ENCODE measurements around the gene IQSEC1. TPM values are rescaled to one million over a fixed set of nuclear protein-coding genes. Genes with fewer than 3 reads are reported as not detected.

Gene IQSEC1
- total RNA-seq, 2 experiments from 2014 or later, result 38.6 to 39.3 TPM

- Mint-ChIP-seq H3K27ac (no peak overlapping the region), H3K4me1 (ENCODE audit: low read depth) (peaks cover under 1% of the 10 kb centered on the region), H3K36me3 (ENCODE audit: low read depth) (no peaks in the 10 kb centered on the region), H3K4me3 (no peak overlapping the region), H3K9me3 (no peaks in the 10 kb centered on the region), H3K27me3 (ENCODE audit: low read depth) (no peaks in the 10 kb centered on the region)
- CTCF ChIA-PET, result interaction anchor here (0.9 kb wide), 1 partner anchor 14 kb away, joined by 7 read pairs; no protein-coding TSS in a partner anchor
- intact Hi-C loops (cut with micrococcal nuclease), result no loop called here
- no peak for DNase-seq
Measured at GRCh38 chr3:13105181-13105895, 32.1 kb upstream of the IQSEC1 start.

GRCh38 chr3:13104511-13104910 is 31.3 kb upstream of the IQSEC1 start:
- Mint-ChIP-seq H3K27me3 (ENCODE audit: low read depth) (no peaks in the 10 kb centered on the region), H3K9me3 (no peaks in the 10 kb centered on the region), H3K4me3 (no peak overlapping the region), H3K36me3 (ENCODE audit: low read depth) (no peaks in the 10 kb centered on the region), H3K4me1 (ENCODE audit: low read depth) (no peaks in the 10 kb centered on the region), H3K27ac (no peak overlapping the region)
- intact Hi-C loops (cut with micrococcal nuclease), result no loop called here
- CTCF ChIA-PET, result interaction anchor here (4.5 kb wide), 1 partner anchor 12 kb away, joined by 19 read pairs; no protein-coding TSS in a partner anchor
- no peak for DNase-seq

- Mint-ChIP-seq H3K4me1 (ENCODE audit: low read depth) (no peaks in the 10 kb centered on the region), H3K27me3 (ENCODE audit: low read depth) (no peaks in the 10 kb centered on the region), H3K9me3 (no peaks in the 10 kb centered on the region), H3K4me3 (no peak overlapping the region), H3K36me3 (ENCODE audit: low read depth) (no peaks in the 10 kb centered on the region), H3K27ac (no peak overlapping the region)
- no peak for DNase-seq
- intact Hi-C loops (cut with micrococcal nuclease), result no loop called here
- CTCF ChIA-PET, result interaction anchor here (4.5 kb wide), 1 partner anchor 11 kb away, joined by 19 read pairs; no protein-coding TSS in a partner anchor
Measured at GRCh38 chr3:13103416-13104058, 30.3 kb upstream of the IQSEC1 start.

- Mint-ChIP-seq H3K27ac (no peak overlapping the region), H3K4me1 (ENCODE audit: low read depth) (no peaks in the 10 kb centered on the region), H3K4me3 (no peak overlapping the region), H3K27me3 (ENCODE audit: low read depth) (no peaks in the 10 kb centered on the region), H3K36me3 (ENCODE audit: low read depth) (no peaks in the 10 kb centered on the region), H3K9me3 (no peaks in the 10 kb centered on the region)
- DNase-seq, result no peak
- intact Hi-C loops (cut with micrococcal nuclease), result no loop called here
- CTCF ChIA-PET, result interaction anchor here (0.6 to 4.5 kb wide), 2 partner anchors 10 to 1272 kb away, joined by 3 to 19 read pairs; no protein-coding TSS in a partner anchor
Measured at GRCh38 chr3:13102386-13103345, 29.4 kb upstream of the IQSEC1 start.

GRCh38 chr3:13099707-13100106 is 26.5 kb upstream of the IQSEC1 start:
- Mint-ChIP-seq H3K4me1 (ENCODE audit: low read depth) (no peaks in the 10 kb centered on the region), H3K36me3 (ENCODE audit: low read depth) (no peaks in the 10 kb centered on the region), H3K9me3 (no peaks in the 10 kb centered on the region), H3K27me3 (ENCODE audit: low read depth) (no peaks in the 10 kb centered on the region), H3K4me3 (no peak overlapping the region), H3K27ac (no peak overlapping the region)
- intact Hi-C loops (cut with micrococcal nuclease), result no loop called here
- no peak for DNase-seq
- CTCF ChIA-PET, result interaction anchor here (1.2 to 4.5 kb wide), 2 partner anchors 7 to 20 kb away, joined by 3 to 19 read pairs; no protein-coding TSS in a partner anchor

- Mint-ChIP-seq H3K36me3 (ENCODE audit: low read depth) (no peaks in the 10 kb centered on the region), H3K4me1 (ENCODE audit: low read depth) (no peaks in the 10 kb centered on the region), H3K27me3 (ENCODE audit: low read depth) (no peaks in the 10 kb centered on the region), H3K4me3 (no peak overlapping the region), H3K27ac (no peak overlapping the region), H3K9me3 (no peaks in the 10 kb centered on the region)
- intact Hi-C loops (cut with micrococcal nuclease), result no loop called here
- no peak for DNase-seq
- CTCF ChIA-PET, result interaction anchor here (1.0 to 1.2 kb wide), 2 partner anchors 21 to 550 kb away, joined by 3 read pairs; no protein-coding TSS in a partner anchor
Measured at GRCh38 chr3:13098192-13098988, 25.2 kb upstream of the IQSEC1 start.

GRCh38 chr3:13096356-13096755 is 23.1 kb upstream of the IQSEC1 start:
- CTCF ChIA-PET, result interaction anchor here (1.3 kb wide), 1 partner anchor 356 kb away, joined by 3 read pairs; no protein-coding TSS in a partner anchor
- Mint-ChIP-seq H3K4me1 (ENCODE audit: low read depth) (peaks cover 5% of the 10 kb centered on the region), H3K27me3 (ENCODE audit: low read depth) (no peaks in the 10 kb centered on the region), H3K27ac (no peak overlapping the region), H3K9me3 (no peaks in the 10 kb centered on the region), H3K4me3 (no peak overlapping the region), H3K36me3 (ENCODE audit: low read depth) (no peaks in the 10 kb centered on the region)
- intact Hi-C loops (cut with micrococcal nuclease), result no loop called here
- DNase-seq, result no peak

GRCh38 chr3:13095408-13095937 is 22.2 kb upstream of the IQSEC1 start:
- H3K36me3 Mint-ChIP-seq (ENCODE audit: low read depth), result no peaks in the 10 kb centered on the region
- intact Hi-C loops (cut with micrococcal nuclease), result no loop called here
- H3K4me1 Mint-ChIP-seq (ENCODE audit: low read depth), result peaks cover 5% of the 10 kb centered on the region
- DNase-seq, result no peak
- no peaks in the 10 kb centered on the region for H3K9me3 Mint-ChIP-seq
- no peak overlapping the region for H3K4me3 Mint-ChIP-seq
- CTCF ChIA-PET, result interaction anchor here (0.6 to 1.3 kb wide), 2 partner anchors 30 to 357 kb away, joined by 3 read pairs; no protein-coding TSS in a partner anchor
- no peak overlapping the region for H3K27ac Mint-ChIP-seq
- H3K27me3 Mint-ChIP-seq (ENCODE audit: low read depth), result no peaks in the 10 kb centered on the region

- DNase-seq, result no peak
- no peak overlapping the region for H3K4me3 Mint-ChIP-seq
- H3K27me3 Mint-ChIP-seq (ENCODE audit: low read depth), result no peaks in the 10 kb centered on the region
- CTCF ChIA-PET, result interaction anchor here (1.3 to 4.0 kb wide), 4 partner anchors 11 to 373 kb away, joined by 3 to 44 read pairs (median 14); no protein-coding TSS in a partner anchor
- intact Hi-C loops (cut with micrococcal nuclease), result loop anchor here (5.0 kb wide), 2 partner anchors 104 to 209 kb away; no protein-coding TSS in a partner anchor
- no peak overlapping the region for H3K27ac Mint-ChIP-seq
- H3K36me3 Mint-ChIP-seq (ENCODE audit: low read depth), result no peaks in the 10 kb centered on the region
- no peaks in the 10 kb centered on the region for H3K9me3 Mint-ChIP-seq
- H3K4me1 Mint-ChIP-seq (ENCODE audit: low read depth), result peaks cover 5% of the 10 kb centered on the region
Measured at GRCh38 chr3:13093687-13094086, 20.5 kb upstream of the IQSEC1 start.

- DNase-seq, result no peak
- peaks cover 5% of the 10 kb centered on the region for H3K4me1 Mint-ChIP-seq (ENCODE audit: low read depth)
- intact Hi-C loops (cut with micrococcal nuclease), result loop anchor here (1.0 to 5.0 kb wide), 6 partner anchors 104 to 555 kb away; no protein-coding TSS in a partner anchor
- no peak overlapping the region for H3K4me3 Mint-ChIP-seq
- CTCF ChIA-PET, result interaction anchor here (0.6 to 4.0 kb wide), 31 partner anchors 9 to 564 kb away, joined by 3 to 44 read pairs (median 4); no protein-coding TSS in a partner anchor
- H3K27me3 Mint-ChIP-seq (ENCODE audit: low read depth), result no peaks in the 10 kb centered on the region
- no peaks in the 10 kb centered on the region for H3K9me3 Mint-ChIP-seq
- H3K27ac Mint-ChIP-seq, result no peak overlapping the region
- no peaks in the 10 kb centered on the region for H3K36me3 Mint-ChIP-seq (ENCODE audit: low read depth)
Measured at GRCh38 chr3:13092621-13093617, 19.7 kb upstream of the IQSEC1 start.

Measured in activated naive CD4-positive, alpha-beta T cell treated with anti-CD3 and anti-CD28 coated beads for 36 hours (primary cell).